ENCODE measurements around the gene ZNF133. TPM values are rescaled to one million over a fixed set of nuclear protein-coding genes. Genes with fewer than 3 reads are reported as not detected.
"Not testable (repeated sequence)": the region's sequence is repeated elsewhere in the genome, so short reads cannot be mapped to it uniquely, and the experiment has no call there.

The ZNF133 gene
- 13.9 and 18.6 TPM in 2 replicates for polyA plus RNA-seq (2011; rRNA removed)
- polyA minus RNA-seq (2011; rRNA and poly(A)+ RNA removed): 17.4 and 24.3 TPM in 2 replicates

GRCh38 chr20:18287915-18288748 lies at the start of gene ZNF133:
Gene ZNF133, plus strand, starts transcription at chr20:18288527. Its CDS starts 17,160 bp downstream, at chr20:18305687.
- DNase-seq (ENCODE audit: low read depth): peak; percentile 56
- ChIA-PET CTCF (interaction anchor here (1.0 to 1.4 kb wide), 5 partner anchors 10 to 389 kb away, joined by 3 to 4 read pairs (median 3); no protein-coding TSS in a partner anchor), POLR2A (no interaction called here)
- Histone ChIP-seq H3K36me3 (ENCODE audit: control insufficient read depth, insufficient read depth, low read length) (peaks cover 6% of the 10 kb centered on the region), H3K4me3 (ENCODE audit: low read depth, low read length) (peak within 1 kb of the TSS; percentile 90), H3K27me3 (ENCODE audit: control insufficient read depth, insufficient read depth, low read length) (no peaks in the 10 kb centered on the region)
- TF ChIP-seq CTCF (IDR thresholded peaks at IDR 0.05; ENCODE audit: insufficient read depth, low read depth, low read length): peak; percentile 27; the same call in 1 of the 2 replicates

DNA sequence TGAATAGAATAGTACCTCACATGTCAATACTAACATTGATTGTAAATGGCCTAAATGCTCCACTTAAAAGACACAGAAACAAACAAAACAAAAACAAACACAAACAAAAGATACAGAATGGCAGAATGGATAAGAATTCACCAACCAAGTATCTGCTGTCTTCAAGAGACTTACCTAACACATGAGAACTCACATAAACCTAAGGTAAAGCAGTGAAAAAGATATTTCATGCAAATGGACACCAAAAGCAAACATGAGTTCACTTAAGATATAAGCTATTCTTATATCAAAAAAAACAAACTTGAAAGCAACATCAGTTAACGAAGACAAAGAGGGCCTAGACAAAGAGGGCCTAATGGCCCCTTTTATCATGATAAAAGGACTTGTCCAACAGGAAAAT lies 47.3 kb upstream of the ZNF133 start:
- POLR2A ChIA-PET: no interaction called here
- CTCF ChIA-PET: no interaction called here

GRCh38 chr20:18243802-18244201 lies 44.5 kb upstream of the ZNF133 start:
- no peak for TF ChIP-seq CTCF (IDR thresholded peaks at IDR 0.05; ENCODE audit: insufficient read depth, low read depth, low read length)
- ChIA-PET CTCF (no interaction called here), POLR2A (no interaction called here)
- no peak for DNase-seq (ENCODE audit: low read depth)
- Histone ChIP-seq H3K36me3 (ENCODE audit: control insufficient read depth, insufficient read depth, low read length) (no peaks in the 10 kb centered on the region), H3K27me3 (ENCODE audit: control insufficient read depth, insufficient read depth, low read length) (peaks cover 2% of the 10 kb centered on the region; the same call in 1 of the 2 replicates), H3K4me3 (ENCODE audit: low read depth, low read length) (no peak overlapping the region)

More for the DNA sequence above, 47.3 kb upstream of the ZNF133 start:
- Histone ChIP-seq H3K4me3 (ENCODE audit: low read depth, low read length) (no peak overlapping the region), H3K27me3 (ENCODE audit: control insufficient read depth, insufficient read depth, low read length) (peaks cover 2% of the 10 kb centered on the region; the same call in 1 of the 2 replicates), H3K36me3 (ENCODE audit: control insufficient read depth, insufficient read depth, low read length) (no peaks in the 10 kb centered on the region)
- TF ChIP-seq CTCF (IDR thresholded peaks at IDR 0.05; ENCODE audit: insufficient read depth, low read depth, low read length): no peak
- DNase-seq (ENCODE audit: low read depth): no peak

- DNase-seq (ENCODE audit: low read depth); POLR2A ChIA-PET; H3K4me3 ChIP-seq (ENCODE audit: low read depth, low read length); H3K36me3 ChIP-seq (ENCODE audit: control insufficient read depth, insufficient read depth, low read length); H3K27me3 ChIP-seq (ENCODE audit: control insufficient read depth, insufficient read depth, low read length); CTCF ChIA-PET: not testable (repeated sequence)
Observed at GRCh38 chr20:18248545-18248944, 39.8 kb upstream of the ZNF133 start.

DNA sequence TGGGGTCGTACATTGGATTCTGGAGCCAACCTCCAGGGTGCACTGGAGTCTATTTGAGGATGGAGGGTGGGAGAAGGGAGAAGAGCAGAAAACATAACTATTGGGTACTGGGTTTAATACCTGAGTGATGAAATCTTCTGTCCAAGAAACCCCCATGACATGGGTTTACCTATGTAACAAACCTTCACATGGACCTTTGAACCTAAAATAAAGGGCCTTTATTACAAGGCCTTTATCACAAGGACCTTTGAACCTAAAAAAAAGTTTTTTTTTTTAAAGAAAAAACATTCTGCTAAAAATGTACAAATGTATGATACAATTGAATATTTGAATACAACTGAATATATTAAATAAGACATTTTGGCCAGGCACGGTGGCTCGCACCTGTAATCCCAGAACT lies 38.1 kb upstream of the ZNF133 start:
- TF ChIP-seq CTCF (IDR thresholded peaks at IDR 0.05; ENCODE audit: insufficient read depth, low read depth, low read length): no peak
- Histone ChIP-seq H3K36me3 (ENCODE audit: control insufficient read depth, insufficient read depth, low read length) (no peaks in the 10 kb centered on the region), H3K4me3 (ENCODE audit: low read depth, low read length) (no peak overlapping the region), H3K27me3 (ENCODE audit: control insufficient read depth, insufficient read depth, low read length) (peaks cover 1% of the 10 kb centered on the region; the same call in 1 of the 2 replicates)
- DNase-seq (ENCODE audit: low read depth): no peak
- POLR2A ChIA-PET: no interaction called here
- CTCF ChIA-PET: no interaction called here
